Neural crest cell (in vitro differentiated cells): ENCODE measurements around the gene CCDC142. TPM values are rescaled to one million over a fixed set of nuclear protein-coding genes. Genes with fewer than 3 reads are reported as not detected.

ENCODE experiments used
- DNase-seq: peaks from one replicate; pipeline ENCODE4 v3.0.0; 2021; ENCODE audit warnings: low read depth, mixed read lengths, low spot score
- H3K27ac Mint-ChIP-seq: one replicate; pipeline ENCODE4 v1.8.0; 2021; ENCODE audit warnings: mild to moderate bottlenecking, mixed read lengths; ENCODE audit not compliant: unreplicated experiment
- H3K27me3 Mint-ChIP-seq: 2 replicates; pipeline ENCODE4 v1.8.0; 2021; ENCODE audit warnings: low read depth, mild to moderate bottlenecking, mixed read lengths
- H3K36me3 Mint-ChIP-seq: 2 replicates; pipeline ENCODE4 v1.8.0; 2021; ENCODE audit warnings: low read depth, mild to moderate bottlenecking, mixed read lengths
- H3K4me1 Mint-ChIP-seq: 2 replicates; pipeline ENCODE4 v1.8.0; 2021; ENCODE audit warnings: mixed read lengths
- H3K4me3 Mint-ChIP-seq: one replicate; pipeline ENCODE4 v1.8.0; 2021; ENCODE audit warnings: mild to moderate bottlenecking, mixed read lengths
- H3K9me3 Mint-ChIP-seq: 2 replicates; pipeline ENCODE4 v1.8.0; 2021; ENCODE audit warnings: mixed read lengths
- total RNA-seq: library from RNA; stranded (reverse); gene quantifications from 2 replicates; pipeline ENCODE4 v1.2.1, GENCODE V29; 2021
- TF ChIP-seq, protein P1 (sequence below): fragments of 200-600 bp; sonication (generic); conservative IDR thresholded peaks from 2 replicates; pipeline ENCODE4 v1.5.0; 2021; ENCODE audit warnings: antibody characterized with exemption, mild to moderate bottlenecking

The CCDC142 gene
- total RNA-seq, 1 donor from 2014 or later, result 35.0 TPM

DNA sequence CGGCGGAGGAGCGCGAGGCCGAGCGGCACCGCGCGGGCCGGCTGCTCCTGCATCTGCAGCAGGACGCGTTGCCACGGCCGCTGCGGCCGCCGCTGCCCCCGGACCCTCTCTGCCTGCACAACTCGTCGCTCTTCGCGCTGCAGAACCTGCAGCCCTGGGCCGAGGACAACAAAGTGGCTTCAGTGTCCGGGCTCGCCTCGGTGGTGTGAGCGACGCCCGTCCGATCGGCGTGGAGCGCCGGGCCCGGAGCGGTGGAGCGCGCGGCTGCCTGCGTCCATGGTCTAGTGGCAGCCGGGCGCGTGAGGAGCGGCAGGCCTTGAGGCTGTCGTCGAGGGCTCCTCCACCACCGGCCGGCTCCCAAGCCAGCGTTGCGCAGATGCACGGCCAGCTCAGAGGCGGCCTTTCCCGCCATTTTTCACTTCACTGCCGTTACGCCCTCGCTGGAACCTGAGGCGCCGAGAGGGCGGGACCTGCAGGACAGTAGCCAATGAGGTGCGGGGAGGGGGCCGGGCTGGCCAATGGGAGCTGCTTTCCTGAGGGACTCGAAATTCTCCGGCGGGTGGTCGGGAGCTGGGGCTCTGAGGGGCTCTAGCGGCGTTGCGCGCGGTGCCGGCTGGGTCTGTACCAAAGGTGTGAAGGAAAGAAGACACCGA lies 33.3 kb upstream of the CCDC142 start:
- Mint-ChIP-seq H3K27me3 (peaks cover 95% of the 10 kb centered on the region), H3K36me3 (peaks cover 6% of the 10 kb centered on the region), H3K27ac (no peak overlapping the region), H3K4me1 (peaks cover 3% of the 10 kb centered on the region), H3K4me3 (no peak overlapping the region), H3K9me3 (no peaks in the 10 kb centered on the region)
- no peak for DNase-seq
- TF ChIP-seq, protein P1, sequence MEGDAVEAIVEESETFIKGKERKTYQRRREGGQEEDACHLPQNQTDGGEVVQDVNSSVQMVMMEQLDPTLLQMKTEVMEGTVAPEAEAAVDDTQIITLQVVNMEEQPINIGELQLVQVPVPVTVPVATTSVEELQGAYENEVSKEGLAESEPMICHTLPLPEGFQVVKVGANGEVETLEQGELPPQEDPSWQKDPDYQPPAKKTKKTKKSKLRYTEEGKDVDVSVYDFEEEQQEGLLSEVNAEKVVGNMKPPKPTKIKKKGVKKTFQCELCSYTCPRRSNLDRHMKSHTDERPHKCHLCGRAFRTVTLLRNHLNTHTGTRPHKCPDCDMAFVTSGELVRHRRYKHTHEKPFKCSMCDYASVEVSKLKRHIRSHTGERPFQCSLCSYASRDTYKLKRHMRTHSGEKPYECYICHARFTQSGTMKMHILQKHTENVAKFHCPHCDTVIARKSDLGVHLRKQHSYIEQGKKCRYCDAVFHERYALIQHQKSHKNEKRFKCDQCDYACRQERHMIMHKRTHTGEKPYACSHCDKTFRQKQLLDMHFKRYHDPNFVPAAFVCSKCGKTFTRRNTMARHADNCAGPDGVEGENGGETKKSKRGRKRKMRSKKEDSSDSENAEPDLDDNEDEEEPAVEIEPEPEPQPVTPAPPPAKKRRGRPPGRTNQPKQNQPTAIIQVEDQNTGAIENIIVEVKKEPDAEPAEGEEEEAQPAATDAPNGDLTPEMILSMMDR, result no peak

DNA sequence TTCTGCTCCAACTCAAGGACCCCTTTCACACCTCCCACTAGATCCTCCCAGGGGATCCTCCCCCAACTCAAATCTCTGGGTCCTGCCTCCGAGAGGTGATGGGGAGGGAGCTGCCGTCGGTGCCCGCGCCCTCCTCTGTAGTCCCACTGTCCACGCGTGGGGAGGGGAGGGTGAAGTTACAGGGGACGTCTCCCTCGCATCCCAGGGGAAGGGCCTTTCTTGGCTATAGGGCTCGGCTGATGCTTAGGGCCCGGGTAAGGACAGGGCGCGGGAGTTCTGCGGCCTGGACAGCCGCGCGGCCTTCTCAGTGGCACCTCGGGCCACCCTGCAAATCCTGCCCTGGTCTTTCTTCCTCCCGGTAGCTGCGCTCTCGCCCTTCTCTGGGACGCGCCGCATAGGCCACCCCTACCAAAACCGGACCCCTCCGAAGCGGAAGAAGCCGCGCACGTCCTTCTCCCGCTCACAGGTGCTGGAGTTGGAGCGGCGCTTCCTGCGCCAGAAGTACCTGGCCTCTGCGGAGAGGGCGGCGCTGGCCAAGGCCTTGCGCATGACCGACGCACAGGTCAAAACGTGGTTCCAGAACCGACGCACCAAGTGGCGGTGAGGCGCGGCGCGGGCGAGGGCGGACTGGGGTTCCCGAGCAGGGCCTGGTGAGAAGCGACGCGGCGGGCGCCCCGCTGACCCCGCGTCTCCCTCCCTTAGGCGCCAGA lies 32.6 kb upstream of the CCDC142 start:
- no peaks in the 10 kb centered on the region for H3K9me3 Mint-ChIP-seq
- TF ChIP-seq, protein P1, result no peak
- H3K4me1 Mint-ChIP-seq, result peaks cover 3% of the 10 kb centered on the region
- peaks cover 95% of the 10 kb centered on the region for H3K27me3 Mint-ChIP-seq
- H3K4me3 Mint-ChIP-seq, result no peak overlapping the region
- H3K36me3 Mint-ChIP-seq, result peaks cover 6% of the 10 kb centered on the region
- DNase-seq, result no peak
- no peak overlapping the region for H3K27ac Mint-ChIP-seq

DNA sequence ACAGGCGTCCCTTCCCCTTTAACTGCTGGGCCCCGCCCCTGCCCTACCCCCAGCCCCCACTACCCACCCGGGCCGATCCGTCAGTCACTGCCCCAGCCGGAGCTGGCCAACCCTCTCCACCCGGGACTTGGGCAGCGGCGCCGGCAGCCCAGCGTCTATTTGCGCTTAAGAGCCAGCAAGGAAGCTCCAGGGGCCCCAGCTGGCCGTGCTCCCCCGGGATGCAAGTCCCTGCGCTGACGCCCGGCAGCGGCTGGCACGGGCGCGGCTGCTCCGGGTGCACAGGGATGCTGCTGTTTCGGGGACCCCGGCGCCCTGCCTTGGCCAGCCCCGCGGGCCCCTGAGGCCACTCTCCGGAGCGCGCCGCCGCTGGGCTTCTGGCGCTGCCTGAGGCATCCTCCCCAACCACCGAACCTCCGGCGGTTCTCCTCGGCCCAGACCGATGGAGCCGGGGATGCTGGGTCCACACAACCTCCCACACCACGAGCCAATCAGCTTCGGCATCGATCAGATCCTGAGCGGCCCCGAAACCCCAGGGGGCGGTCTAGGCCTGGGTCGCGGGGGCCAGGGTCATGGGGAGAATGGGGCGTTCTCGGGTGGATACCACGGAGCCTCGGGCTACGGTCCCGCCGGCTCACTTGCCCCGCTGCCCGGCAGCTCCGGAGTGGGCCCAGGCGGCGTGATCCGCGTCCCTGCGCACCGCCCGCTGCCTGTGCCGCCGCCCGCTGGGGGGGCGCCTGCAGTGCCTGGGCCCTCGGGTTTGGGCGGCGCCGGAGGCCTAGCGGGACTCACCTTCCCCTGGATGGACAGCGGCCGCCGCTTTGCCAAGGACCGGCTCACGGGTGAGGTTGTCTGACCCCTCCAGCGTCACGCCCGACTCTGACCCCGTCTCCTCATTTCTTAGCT lies 31.8 kb upstream of the CCDC142 start, which contains the start of gene TLX2:
Gene TLX2 (plus strand): TSS at position 83 of the 903 bp plus-strand sequence. CDS start 357 bp downstream, at position 440.
- Mint-ChIP-seq H3K4me1 (peaks cover 3% of the 10 kb centered on the region), H3K9me3 (no peaks in the 10 kb centered on the region), H3K36me3 (peaks cover 6% of the 10 kb centered on the region), H3K27me3 (peaks cover 95% of the 10 kb centered on the region), H3K27ac (no peak within 1 kb of the TSS), H3K4me3 (peak within 1 kb of the TSS; percentile 27)
- no peak for DNase-seq
- TF ChIP-seq, protein P1, result no peak

DNA sequence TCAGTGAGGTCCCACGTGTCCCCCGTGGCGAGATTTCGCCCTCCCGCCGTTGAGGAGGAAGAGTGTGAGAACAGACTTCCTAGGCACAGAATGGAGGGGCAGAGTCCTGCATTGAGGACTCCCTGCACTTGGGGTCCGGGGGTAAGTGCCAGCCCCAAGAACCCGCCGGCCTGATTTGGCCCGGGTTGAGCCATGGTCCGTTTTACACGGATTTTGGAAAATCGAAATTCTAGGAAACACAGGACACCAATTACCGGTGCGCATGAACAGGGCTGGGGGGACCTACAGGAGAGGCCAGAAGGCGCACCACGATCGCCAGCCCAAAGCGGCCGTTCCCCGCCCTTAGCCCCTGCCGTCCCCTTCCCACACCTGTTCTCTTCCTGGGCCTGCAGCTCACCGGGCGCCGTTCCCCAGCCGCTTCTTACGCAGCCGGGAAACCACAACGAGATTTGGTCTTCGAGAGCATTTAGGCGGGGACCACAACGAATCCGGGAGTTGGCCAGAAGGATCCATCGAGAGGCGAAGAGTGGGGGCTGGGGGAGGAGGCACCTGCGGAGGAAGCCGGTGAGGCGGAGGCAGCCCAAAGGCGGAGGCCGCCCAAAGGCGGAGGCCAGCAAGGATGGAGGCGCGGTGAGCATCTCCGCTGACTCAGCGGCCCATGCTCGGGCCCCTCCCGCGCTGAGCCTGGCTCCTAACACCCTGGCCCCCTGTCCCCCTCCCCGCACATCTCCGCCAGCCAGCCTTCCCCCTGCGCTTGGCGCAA lies 31.0 kb upstream of the CCDC142 start:
- H3K27ac Mint-ChIP-seq, result no peak overlapping the region
- no peak for DNase-seq
- H3K4me3 Mint-ChIP-seq, result peak overlapping the region; percentile 27
- H3K9me3 Mint-ChIP-seq, result no peaks in the 10 kb centered on the region
- TF ChIP-seq, protein P1, result no peak
- peaks cover 6% of the 10 kb centered on the region for H3K36me3 Mint-ChIP-seq
- H3K4me1 Mint-ChIP-seq, result peaks cover 4% of the 10 kb centered on the region
- peaks cover 95% of the 10 kb centered on the region for H3K27me3 Mint-ChIP-seq
